ENCODE data around the gene ALDH1L1. TPM values are rescaled to one million over a fixed set of nuclear protein-coding genes. Genes with fewer than 3 reads are reported as not detected.

ALDH1L1 gene
- total and polyA plus RNA-seq, 9 of the 15 experiments (the other 6 are each of a cell fraction or from before 2014, with no cell fraction given), result 0.06 to 1.9 (median 0.57) TPM; not detected in 1

DNA sequence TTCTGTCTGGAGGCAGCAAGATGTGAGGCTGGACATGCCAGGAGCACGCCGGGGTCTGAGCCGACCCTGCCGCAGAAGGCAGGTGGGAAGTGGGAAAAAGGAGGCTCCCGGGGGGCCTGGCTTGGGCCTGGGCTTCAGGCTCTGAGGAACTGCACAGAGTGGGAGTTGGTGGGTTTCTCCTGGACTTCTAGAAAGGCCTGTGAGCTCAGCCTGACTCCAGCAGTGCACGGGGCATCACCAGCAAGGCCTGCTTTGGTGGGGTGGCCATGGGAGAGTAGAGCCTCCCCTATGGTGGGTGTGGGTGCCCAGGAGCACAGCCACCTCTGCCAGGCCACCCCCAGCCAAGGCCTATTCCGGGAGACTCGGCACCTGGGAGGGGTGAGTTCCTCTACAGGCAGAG is 78.4 kb downstream of the ALDH1L1 start (continued):
- TF ChIP-seq NR0B1 (IDR thresholded peaks at IDR 0.05; ENCODE audit: partially characterized antibody) (no peak), E2F6 (IDR thresholded peaks at IDR 0.05; ENCODE audit: borderline replicate concordance in 1 of 2, extremely low read depth in 1 of 2, insufficient read depth in 1 of 2, insufficient read length in 1 of 2, low read depth in 1 of 2, low read length in 1 of 2, poor library complexity in 1 of 2, severe bottlenecking in 1 of 2) (no peak)
- TF ChIP-seq, protein P1, sequence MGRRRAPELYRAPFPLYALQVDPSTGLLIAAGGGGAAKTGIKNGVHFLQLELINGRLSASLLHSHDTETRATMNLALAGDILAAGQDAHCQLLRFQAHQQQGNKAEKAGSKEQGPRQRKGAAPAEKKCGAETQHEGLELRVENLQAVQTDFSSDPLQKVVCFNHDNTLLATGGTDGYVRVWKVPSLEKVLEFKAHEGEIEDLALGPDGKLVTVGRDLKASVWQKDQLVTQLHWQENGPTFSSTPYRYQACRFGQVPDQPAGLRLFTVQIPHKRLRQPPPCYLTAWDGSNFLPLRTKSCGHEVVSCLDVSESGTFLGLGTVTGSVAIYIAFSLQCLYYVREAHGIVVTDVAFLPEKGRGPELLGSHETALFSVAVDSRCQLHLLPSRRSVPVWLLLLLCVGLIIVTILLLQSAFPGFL (CRISPR knock-in tag; IDR thresholded peaks at IDR 0.05), result no peak

DNA sequence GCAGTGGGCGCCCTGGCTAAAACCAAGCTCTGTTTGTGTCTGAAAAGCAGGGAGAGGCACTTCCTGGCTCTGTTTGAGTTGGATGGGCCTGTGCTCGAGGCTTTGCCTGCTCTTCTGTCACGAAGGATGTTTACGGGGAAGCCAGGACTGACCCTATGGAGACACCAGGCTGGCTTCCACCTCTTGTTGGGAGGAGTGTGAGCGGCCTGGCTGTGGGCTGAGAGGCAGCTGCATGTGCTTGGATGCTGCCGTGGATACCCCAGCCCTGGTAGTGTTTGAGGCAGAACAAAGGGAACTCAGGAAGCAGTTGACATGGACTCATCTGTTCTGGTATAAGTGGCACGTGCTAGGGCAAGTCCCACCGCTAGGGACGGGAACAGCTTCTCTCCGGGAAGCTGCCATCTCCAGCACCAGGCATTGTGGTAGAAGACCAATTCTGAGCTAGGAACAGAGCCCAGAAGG is 78.8 kb downstream of the ALDH1L1 start:
- no TSS peak for BruUV-seq (replicated peaks)
- in situ Hi-C loops (cut with MboI), result no loop called here
- TF ChIP-seq GABPB2 (CRISPR knock-in tag; conservative IDR thresholded peaks at IDR 0.05), result no peak
- no peak for TF ChIP-seq RBBP5 (IDR thresholded peaks at IDR 0.05; ENCODE audit: borderline replicate concordance, insufficient read depth, low read length, poor library complexity, severe bottlenecking)
- no peak for TF ChIP-seq ZNF780A (CRISPR knock-in tag; IDR thresholded peaks at IDR 0.05)
- TF ChIP-seq FOS (IDR thresholded peaks at IDR 0.05; ENCODE audit: extremely low read depth, insufficient read length), result no peak
- no peak for TF ChIP-seq PHF20 (IDR thresholded peaks at IDR 0.05; ENCODE audit: partially characterized antibody)
- no peak for TF ChIP-seq BDP1 (IDR thresholded peaks at IDR 0.05; ENCODE audit: insufficient read depth, insufficient read length)
- TF ChIP-seq, protein P2, sequence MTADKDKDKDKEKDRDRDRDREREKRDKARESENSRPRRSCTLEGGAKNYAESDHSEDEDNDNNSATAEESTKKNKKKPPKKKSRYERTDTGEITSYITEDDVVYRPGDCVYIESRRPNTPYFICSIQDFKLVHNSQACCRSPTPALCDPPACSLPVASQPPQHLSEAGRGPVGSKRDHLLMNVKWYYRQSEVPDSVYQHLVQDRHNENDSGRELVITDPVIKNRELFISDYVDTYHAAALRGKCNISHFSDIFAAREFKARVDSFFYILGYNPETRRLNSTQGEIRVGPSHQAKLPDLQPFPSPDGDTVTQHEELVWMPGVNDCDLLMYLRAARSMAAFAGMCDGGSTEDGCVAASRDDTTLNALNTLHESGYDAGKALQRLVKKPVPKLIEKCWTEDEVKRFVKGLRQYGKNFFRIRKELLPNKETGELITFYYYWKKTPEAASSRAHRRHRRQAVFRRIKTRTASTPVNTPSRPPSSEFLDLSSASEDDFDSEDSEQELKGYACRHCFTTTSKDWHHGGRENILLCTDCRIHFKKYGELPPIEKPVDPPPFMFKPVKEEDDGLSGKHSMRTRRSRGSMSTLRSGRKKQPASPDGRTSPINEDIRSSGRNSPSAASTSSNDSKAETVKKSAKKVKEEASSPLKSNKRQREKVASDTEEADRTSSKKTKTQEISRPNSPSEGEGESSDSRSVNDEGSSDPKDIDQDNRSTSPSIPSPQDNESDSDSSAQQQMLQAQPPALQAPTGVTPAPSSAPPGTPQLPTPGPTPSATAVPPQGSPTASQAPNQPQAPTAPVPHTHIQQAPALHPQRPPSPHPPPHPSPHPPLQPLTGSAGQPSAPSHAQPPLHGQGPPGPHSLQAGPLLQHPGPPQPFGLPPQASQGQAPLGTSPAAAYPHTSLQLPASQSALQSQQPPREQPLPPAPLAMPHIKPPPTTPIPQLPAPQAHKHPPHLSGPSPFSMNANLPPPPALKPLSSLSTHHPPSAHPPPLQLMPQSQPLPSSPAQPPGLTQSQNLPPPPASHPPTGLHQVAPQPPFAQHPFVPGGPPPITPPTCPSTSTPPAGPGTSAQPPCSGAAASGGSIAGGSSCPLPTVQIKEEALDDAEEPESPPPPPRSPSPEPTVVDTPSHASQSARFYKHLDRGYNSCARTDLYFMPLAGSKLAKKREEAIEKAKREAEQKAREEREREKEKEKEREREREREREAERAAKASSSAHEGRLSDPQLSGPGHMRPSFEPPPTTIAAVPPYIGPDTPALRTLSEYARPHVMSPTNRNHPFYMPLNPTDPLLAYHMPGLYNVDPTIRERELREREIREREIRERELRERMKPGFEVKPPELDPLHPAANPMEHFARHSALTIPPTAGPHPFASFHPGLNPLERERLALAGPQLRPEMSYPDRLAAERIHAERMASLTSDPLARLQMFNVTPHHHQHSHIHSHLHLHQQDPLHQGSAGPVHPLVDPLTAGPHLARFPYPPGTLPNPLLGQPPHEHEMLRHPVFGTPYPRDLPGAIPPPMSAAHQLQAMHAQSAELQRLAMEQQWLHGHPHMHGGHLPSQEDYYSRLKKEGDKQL (CRISPR knock-in tag; IDR thresholded peaks at IDR 0.05; ENCODE audit: borderline replicate concordance), result no peak
- no peak for TF ChIP-seq ZNF197 (CRISPR knock-in tag; IDR thresholded peaks at IDR 0.05; ENCODE audit: low read depth)
- ChIA-PET POLR2A (interaction anchor here (1.6 kb wide), 1 partner anchor 10 kb away, joined by 3 read pairs; no protein-coding TSS in a partner anchor), CTCF (ENCODE audit: low intra/inter-chr PET ratio) (no interaction called here)
- no peak overlapping the region for H2AFZ ChIP-seq (ENCODE audit: low read depth, low read length)
- no peak overlapping the region for H3K4me2 ChIP-seq (ENCODE audit: insufficient read depth, low read length)
- no peaks in the 10 kb centered on the region for H3K9me3 ChIP-seq (replicated peaks; ENCODE audit: control insufficient read depth, insufficient read depth, low read depth, low read length)
- H3K36me3 ChIP-seq (ENCODE audit: control insufficient read depth, insufficient read depth, low read length), result no peaks in the 10 kb centered on the region
- H3K4me3 ChIP-seq, result no peak overlapping the region
- H3K27ac ChIP-seq (ENCODE audit: extremely low read depth, low read depth, low read length), result no peak overlapping the region
- no peaks in the 10 kb centered on the region for H3K9me1 ChIP-seq (ENCODE audit: control insufficient read depth, insufficient read depth, low read length)
- H4K20me1 ChIP-seq (replicated peaks; ENCODE audit: control insufficient read depth, insufficient read depth, low read length), result no peaks in the 10 kb centered on the region
- ATAC-seq (0 out of 3 replicates have a peak, but pooled peaks have one; percentile 32), DNase-seq (ENCODE audit: extremely low read depth in 1 of 4, low spot score in 3 of 4) (no peak), FAIRE-seq (no peak)
- no peaks in the 10 kb centered on the region for H3K79me2 ChIP-seq (ENCODE audit: control insufficient read depth, insufficient read depth, low read length)
- intact Hi-C loops (cut with micrococcal nuclease), result no loop called here
- 5% methylated on average over 7 of the region's 10 CpGs for WGBS (ENCODE audit: insufficient coverage, low coverage, missing lambda C conversion rate)
- H3K27me3 ChIP-seq (ENCODE audit: control insufficient read depth in 2 of 2, insufficient read depth in 2 of 2, low read length in 2 of 2), result peaks cover 2 to 37% of the 10 kb centered on the region in 2 experiments; a peak in 4 of 5 replicates
- H3K4me1 ChIP-seq (replicated peaks in 1 of 2; ENCODE audit: control insufficient read depth in 2 of 2, insufficient read depth in 2 of 2, low read length in 2 of 2), result peaks cover 0 to 3% of the 10 kb centered on the region in 2 experiments; a peak in 2 of 5 replicates
- H3K9ac ChIP-seq (ENCODE audit: insufficient read depth in 1 of 2, low read depth in 2 of 2, low read length in 2 of 2), result no peak overlapping the region
